Thyroid gland (tissue), 4 donors: Measurements from ENCODE around the gene SMARCAL1.

Source experiments
- CTCF ChIP-seq, 6 experiments: fragments of 200-600 bp in 3 of 6; fragments of 450-650 bp in 3 of 6; sonication (generic) in 3 of 6; IDR thresholded peaks; one replicate each; pipeline ENCODE4 v1.5.1; 2016 to 2019; ENCODE audit warnings: antibody characterized with exemption in 6 of 6, mild to moderate bottlenecking in 2 of 6, inconsistent platforms in 1 of 6, moderate library complexity in 1 of 6
- POLR2A ChIP-seq, 2 donors: fragments of 450-650 bp; IDR thresholded peaks; one replicate each; pipeline ENCODE4 v1.6.1; 2017; ENCODE audit warnings: antibody characterized with exemption in 2 of 2, mild to moderate bottlenecking in 2 of 2, moderate library complexity in 1 of 2

- no peak for TF ChIP-seq CTCF (IDR thresholded peaks at IDR 0.05)
- TF ChIP-seq POLR2A (IDR thresholded peaks at IDR 0.05): no peak
Observed at GRCh38 chr2:216375286-216375685, 37.0 kb upstream of the SMARCAL1 start.
